GM20431 (cell line): ENCODE results near the gene SRSF11.

Source experiments
- in situ Hi-C: fragments of 300-500 bp; cut with MseI, MboI; formaldehyde crosslinking; loops from one replicate; pipeline ENCODE4 v1.15.0; 2020; ENCODE audit warnings: low sequenced_read_pairs; ENCODE audit not compliant: unreplicated experiment

Gene SRSF11

DNA sequence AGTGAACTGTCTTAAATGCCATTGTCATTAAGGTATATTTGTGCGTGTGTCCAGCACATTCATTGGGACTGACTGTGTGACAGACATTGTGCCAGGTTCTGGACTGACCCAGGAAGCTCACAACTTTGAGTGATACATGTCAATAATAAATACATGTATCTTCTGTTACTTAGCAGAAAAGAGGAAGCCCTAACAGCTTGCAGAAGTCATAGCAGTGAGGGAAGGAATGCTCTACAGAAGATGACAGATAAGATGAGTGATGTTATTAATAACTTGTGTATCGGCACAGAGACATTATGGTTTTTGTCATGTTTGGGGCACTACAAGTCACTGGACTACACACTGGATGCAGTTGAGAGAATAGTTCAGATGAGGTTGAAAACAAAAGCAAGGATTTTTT, 1.2 kb upstream of the SRSF11 start:
- in situ Hi-C loops = no loop called here

DNA sequence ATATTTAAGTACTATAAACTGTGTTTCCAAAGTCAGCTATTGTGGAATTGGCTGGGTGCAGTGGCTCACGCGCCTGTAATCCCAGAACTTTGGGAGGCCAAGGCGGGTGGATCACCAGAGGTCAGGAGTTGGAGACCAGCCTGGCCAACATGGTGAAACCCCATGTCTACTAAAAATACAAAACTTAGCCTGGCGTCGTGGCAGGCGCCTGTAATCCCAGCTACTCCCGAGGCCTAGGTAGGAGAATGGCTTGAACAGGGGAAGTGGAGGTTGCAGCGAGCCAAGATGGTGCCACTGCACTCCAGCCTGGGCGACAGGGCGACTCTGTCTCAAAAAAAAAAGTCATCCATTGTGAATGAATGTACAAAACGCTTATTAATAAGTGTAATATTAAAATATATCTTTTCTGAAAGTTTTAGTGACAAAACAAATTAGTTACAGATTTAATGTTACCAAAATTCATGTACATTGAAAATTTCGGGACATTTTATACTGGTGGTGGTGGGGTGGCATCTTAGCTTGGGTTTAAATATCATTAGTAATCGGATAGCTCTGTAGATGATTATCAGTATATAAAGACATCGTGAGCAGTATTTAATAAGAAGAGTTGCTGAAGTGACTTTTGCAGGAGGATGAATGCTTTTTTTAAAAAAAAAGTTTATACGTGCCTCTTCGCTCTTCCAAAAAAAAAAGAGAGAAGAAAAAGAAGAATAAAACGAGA, 503 bp upstream of the SRSF11 start:
- in situ Hi-C loops = no loop called here

DNA sequence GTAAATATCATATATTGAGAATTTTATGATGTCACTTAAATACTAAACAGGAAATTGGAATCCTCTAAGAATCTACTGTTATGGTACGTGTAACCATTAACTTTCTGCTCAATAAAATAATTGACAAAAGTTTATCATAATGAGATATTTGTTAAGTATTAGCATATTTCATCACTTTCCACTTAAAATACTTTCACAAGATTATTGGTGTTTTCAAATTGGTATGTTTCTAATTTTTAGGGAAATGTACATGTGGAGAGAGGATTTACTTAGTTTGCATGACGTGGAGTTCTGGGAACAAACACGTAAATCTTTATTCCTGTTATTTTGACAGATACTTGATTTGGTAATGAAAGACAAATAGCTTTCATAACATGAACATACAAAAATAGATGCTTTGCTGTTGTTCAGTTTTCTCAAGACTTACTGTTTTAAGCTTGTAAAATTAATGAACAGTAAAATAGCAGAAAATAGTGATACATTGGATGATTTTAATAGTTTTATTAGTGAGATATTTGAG, 1.6 kb downstream of the SRSF11 start:
- in situ Hi-C loops = no loop called here

DNA sequence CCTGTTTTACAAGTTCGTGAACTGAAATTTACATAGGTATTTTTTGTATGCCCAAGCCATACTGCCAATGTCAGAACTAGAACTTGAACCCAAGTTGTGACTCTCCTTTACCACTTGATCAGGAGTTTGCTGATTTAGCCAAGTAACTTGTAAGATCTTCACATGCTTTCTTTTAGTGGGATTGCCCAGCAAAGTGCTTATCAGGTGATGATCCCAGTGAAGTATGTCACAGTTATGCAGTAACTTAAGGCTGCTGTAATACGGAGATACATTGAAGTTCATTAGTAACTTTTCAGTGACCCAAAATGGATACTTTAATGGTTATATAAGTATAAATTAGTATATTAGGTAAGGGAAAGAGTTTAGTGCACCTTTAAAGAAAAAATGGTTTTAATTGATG, 3.8 kb downstream of the SRSF11 start:
- in situ Hi-C loops = no loop called here

DNA sequence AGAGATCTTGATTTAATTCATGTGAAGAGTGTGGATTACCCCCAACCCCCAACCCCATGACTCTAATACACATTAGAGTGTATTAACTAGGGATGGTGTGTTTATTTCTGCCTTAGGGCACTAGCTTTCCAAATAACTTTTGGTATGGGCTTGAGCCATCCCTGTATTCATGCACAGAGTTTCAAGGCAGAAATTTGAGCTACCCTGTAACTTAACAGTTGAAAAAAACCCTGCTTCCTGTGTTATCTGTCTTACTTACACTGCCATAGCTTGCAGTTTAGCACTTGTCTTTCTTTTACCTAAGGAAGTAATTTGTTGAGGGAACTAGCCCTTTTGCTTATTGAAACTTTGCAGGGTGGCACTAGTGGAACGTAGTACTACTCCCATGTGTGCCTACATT, 6.3 kb downstream of the SRSF11 start:
- in situ Hi-C loops = no loop called here

DNA sequence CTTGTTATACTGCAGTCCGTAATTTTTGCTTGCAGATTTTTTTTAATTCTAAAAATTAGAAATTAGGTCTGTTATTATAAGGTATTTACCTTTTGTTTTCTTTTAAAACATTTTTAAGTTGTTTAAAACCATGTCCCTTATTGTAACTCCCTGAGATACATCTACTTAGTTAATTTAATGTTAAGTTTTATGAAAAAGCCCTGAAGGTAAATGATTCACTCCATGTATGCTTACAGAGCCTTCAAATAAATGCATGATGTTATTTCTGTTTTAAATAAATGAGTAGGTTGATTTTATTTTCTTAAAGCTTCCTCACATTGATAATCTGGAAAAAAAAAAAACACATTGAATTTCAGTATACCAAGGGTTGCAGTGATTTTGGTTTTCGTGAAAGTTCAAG, 7.5 kb downstream of the SRSF11 start:
- in situ Hi-C loops = no loop called here

DNA sequence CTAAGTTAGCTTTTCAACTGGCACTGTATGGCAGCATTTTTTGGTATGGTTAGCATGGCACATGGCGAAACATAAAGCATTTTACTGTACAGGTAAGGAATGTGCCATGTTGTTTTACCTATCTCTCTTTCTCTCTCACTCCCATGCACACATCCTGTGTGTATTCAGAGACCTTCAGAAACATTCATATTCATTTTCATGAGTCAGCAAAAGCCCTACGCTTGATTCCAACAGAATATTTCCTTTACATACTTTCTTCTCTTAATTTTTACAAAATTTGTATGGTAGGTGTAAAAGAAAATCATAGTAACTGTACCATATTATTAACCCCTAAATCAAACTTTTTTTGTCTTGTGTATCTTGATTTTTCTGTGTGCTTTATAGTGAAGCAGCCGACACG, 10.3 kb downstream of the SRSF11 start:
- in situ Hi-C loops = no loop called here

DNA sequence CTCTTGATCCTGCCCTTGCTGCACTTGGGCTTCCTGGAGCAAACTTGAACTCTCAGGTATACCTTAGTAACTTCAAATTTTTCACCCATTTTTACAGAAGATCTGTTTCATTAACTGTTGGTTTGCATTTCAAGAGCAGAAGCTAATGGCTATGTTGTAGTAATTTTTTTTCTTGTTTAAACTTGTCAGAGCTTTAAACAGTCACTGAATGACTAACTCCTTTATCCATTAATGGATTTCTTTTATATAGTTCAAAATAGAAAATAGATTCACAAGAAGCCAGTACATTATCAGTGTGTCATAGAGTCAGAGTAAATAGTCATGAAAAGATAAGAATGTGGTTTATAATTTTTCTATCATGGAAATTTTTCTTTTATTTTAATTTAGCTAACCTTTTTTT, 13.6 kb downstream of the SRSF11 start:
- in situ Hi-C loops = no loop called here

DNA sequence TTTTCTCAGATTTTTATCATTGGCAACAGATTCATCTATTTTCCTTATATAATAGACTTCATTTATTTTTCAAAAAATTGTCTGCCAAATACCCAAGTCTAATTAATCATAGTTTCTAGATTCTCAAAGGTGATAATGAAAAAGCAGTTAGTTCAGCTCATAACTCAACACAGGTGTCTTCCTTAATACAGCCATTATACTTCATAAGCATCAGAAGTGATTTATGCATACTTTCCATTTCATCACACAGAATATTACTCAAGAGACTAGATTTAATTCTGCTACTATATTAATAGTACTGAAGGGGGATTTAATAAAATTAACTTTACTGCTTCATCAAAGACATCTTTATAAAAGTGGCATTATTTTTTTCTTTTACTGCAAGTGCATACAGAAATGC, 18.8 kb downstream of the SRSF11 start:
- in situ Hi-C loops = no loop called here

DNA sequence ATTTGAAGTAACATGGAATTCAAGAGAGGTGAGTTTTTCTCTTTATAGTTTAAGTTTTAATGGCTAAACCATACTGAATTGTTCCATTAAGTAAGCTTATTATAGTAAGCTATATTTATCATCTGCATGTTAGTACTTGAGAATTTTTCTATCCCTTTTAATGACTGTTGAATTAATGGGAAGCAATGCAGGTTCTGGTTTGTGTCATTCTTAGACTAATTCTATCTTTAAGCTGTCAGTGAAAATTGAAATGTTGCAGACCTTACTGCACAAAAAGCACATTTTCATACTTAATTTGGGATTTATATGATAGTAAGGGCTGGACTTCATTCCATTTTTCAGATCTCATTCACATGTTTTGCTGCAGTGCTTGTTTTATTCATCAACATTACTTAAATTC, 25.9 kb downstream of the SRSF11 start:
- in situ Hi-C loops = no loop called here

DNA sequence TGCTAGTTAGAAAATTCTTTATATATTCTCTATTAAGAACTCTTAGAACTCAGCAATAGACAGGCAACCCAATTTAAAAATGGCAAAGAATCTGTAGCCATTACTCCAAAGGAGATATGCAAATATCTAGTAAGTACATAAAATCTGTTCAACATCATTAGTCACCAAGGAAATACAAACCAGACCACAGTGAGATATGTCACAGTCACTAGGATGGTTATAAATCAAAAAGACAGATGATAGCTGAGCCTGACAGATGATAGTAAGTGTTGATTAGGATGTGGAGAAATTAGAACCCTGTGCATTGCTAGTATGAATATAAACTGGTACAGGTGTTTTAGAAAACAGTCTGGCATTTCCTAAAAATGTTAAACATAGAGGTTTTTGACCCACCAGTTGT, 26.6 kb downstream of the SRSF11 start:
- in situ Hi-C loops = no loop called here

DNA sequence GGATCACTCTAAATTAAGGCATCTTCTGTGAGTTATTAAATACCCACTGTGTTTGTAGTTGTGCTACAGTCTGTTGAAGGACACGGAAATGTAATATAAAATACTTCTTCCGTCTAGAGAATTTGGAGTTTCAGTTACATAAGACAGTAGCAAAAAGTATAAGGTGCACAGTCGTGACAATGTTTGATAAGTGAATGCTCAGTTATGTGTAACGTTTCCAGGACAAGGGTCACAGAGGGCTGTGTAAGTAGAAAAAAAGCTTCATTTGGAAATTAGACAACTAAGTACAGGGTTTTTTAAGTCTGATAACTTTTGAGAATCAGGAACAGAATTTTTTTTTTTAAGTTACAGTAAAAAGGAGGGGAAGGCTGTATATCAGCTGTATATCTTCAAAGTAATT, 27.5 kb downstream of the SRSF11 start:
- in situ Hi-C loops = no loop called here

DNA sequence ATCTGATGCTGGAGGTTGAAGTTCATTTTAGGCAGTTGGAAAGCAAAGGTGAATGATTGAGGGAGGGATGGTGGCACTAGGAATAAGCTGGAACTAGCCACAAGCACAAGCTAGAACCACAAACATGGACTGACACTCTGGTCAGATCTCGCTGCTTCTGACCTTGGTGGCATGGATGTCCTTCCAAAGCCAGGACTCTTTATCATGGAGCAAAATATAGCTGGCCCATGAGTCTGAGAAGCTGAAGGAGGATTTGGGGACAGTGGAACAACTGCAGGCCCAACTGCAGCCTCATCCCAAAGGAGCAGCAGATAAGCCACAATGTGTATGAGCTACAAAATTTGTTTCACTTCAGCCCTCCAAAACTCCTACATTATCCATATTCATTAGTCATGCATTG, 35.5 kb downstream of the SRSF11 start:
- in situ Hi-C loops = no loop called here

DNA sequence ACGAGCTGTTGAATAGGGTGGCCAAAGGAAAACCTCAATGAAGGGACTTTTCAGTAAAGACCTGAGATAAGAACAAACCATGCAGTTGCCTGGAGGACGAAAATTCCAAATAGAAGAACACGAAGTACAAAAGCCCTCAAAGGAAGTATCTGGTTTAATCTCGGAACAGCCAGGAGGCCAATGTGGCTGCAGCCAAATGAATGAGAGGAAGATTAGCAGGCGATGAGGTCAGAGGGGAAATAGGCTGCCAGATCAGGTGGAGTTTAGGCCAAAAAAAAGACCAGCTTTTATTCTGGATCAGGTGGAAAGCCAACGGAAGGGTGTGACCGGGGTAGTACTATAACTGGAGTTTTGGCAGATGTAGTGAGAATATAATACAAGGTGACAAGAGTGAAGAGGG, 43.7 kb downstream of the SRSF11 start:
- in situ Hi-C loops = no loop called here

DNA sequence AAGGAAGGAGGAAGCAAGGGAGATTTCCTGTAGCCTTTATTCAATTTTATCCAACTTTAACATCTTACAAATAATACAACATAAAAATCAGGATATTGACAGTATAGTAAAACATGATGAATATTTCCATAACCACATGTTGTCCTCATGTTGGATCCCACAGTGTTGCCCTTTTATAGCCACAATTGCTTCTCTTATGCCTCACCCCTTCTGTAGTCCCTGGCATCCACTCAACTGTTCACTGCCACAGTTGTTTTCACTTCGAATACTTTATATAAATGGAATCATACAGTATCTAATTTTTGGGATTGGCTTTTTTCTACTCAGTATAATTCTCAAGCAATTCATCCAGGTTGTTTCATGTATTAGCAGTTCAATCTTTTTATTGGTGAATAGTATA, 44.8 kb downstream of the SRSF11 start:
- in situ Hi-C loops = no loop called here

DNA sequence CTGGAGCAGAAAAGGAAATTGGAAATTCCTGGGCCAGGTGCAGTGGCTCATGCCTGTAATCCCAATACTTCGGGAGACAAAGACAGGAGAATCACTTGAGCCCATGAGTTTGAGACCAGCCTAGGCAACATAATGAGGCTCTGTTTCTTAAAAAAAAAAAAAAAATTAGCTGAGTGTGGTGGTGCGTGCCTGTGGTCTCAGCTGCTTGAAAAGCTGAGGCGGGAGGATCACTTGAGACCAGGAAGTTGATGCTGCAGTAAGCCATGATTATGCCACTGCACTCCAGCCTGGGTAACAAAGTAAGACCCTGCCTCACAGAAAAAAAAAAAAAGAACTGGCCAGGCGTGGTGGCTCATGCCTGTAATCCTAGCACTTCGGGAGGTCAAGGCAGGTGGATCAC, 56.7 kb downstream of the SRSF11 start:
- in situ Hi-C loops = no loop called here

DNA sequence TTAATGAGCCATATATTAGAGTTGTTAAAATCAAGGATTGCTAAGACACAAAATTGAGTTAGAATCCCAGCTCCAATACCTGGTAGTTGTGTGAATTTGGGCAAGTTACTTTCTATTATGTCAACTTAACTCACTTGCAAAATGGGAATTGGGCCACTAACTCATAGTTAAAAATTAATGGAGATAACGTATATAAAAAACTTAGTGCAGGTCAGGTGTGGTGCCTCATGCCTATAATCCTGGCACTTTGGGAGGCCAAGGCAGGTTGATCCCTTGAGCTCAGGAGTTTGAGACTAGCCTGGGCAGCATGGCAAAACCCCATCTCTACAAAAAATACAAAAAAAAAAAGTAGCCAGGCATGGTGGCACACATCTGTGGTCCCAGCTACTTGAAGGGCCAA, 57.5 kb downstream of the SRSF11 start:
- in situ Hi-C loops = no loop called here

DNA sequence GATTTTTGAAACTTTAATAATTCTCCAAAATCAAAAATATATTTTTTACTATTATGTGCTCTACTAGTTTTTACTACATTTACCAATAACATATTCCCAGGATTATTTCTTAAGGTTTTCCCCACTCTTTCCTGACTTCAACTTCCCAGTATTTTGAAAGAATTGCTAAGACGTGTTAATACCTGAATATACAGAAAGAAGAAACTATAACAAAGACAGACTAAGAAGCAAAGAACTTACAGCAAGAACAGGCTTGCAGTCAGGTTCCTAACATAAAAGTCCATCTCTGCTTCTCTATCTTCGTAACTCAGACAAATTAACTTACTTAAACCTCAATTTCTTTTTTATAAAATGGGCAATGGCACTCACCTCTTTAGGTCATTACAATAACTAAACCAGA, 63.2 kb downstream of the SRSF11 start:
- in situ Hi-C loops = no loop called here

DNA sequence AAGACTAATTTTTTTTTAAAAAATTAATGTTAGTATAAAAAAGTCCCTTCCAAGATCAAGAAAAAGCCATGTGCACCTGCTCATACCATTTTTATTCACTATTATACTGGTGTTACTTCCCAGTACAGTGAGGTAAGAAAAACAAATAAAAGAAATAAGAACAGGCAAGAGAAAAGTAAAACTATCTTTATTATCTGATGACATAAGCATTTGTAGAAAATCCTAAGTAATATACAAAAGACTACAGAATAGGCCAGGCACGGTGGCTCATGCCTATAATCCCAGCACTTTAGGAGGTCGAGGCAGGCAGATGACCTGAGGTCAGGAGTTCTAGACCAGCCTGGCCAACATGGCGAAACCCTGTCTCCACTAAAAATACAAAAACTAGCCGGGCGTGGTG, 65.3 kb downstream of the SRSF11 start:
- in situ Hi-C loops = no loop called here

DNA sequence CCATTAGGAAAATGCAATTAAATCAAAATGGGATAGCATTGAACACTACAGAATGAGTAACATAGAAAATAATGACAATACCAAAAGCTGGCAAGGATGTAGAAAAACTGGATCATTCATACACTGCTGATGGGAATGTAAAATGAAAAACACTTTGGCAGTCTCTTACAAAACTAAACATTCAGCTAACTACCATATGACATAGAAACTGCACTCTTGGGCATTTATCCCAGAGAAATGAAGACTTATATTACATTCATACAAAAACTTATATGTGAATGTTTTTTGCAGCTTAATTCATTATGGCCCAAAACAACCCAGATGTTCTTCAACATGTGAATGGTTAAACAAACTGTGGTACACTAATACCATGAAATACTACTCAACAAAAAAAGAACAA, 67.0 kb downstream of the SRSF11 start:
- in situ Hi-C loops = no loop called here

DNA sequence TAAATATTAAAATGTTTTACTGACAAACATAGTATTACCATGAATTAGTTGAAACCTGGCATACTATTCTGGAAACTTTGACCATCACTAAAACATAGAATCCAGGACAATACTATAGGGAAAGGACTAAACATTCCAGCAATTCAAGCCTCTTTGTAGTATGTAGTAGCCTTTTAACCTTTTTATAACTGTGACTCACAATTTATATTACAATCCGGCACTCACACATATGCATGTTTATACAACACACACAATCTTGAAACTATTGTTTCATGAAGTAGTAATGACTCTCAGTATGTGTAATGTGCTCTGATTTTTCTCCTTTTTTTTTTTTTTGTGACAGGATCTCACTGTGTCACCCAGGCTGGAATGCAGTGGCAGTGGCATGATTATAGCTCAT, 69.0 kb downstream of the SRSF11 start:
- in situ Hi-C loops = no loop called here

DNA sequence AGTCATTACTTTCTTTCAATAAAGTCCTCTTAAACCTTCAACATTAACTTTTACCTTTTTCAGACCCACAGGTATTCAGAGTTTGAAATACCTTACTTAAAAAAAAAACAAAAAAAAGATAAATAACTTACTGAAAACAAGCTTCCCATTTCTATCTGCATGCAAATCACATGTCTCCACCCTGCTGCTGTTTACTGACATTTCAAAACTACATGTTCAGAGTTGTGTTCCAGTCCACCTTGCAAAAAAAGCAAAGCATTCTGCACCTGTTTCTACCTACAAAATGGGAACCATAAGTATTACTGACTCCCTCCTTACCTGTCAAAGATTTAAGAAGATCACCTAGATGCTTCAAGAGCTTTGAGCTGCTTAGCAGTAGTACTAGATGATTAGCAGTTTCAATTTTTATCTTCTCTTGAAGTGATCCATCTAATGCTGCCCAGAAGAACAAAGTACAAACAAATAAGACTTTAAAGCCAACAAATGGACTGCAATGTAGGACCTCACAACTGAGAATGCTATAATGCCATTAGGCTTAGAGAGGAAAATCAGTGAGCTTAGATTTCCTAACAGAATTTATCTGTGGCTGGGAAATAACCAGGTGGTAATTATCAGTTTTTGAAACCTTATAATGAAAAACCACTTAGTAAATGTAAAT, 72.1 kb downstream of the SRSF11 start:
- in situ Hi-C loops = no loop called here
